Measurements from ENCODE around the gene FAM193A. TPM values are rescaled to one million over a fixed set of nuclear protein-coding genes. Genes with fewer than 3 reads are reported as not detected.
"Not testable (repeated sequence)": the region's sequence is repeated elsewhere in the genome, so short reads cannot be mapped to it uniquely, and the experiment has no call there.

FAM193A gene
- polyA plus RNA-seq, 1 experiment = 5.9 TPM

DNA sequence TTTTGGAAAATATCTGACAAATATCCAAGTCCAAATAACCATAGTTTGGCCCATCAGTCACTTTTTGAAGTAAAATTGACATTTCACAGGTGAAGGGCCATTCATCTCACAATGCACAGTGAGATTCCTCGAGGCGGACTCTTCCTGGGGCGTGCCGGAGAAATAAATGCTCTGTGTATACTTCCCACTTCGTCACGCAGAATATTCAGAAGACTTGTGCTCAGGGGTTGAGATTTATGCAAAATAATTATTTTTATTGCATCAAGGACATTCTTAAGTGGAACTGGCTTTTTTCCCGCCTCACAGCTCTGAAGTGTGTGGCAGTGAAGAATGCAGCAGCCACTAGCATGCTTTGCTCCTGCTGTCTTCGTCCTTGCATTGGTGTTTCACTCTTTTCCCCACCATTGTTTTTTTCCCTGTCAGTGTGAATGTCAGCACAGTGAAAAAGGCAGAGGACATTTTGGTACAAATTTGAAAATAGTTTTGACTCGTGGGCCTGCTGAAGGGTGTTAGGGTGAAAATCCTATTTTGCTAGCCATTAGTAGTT lies 70.6 kb downstream of the FAM193A start:
- Histone ChIP-seq H3K4me3 (ENCODE audit: low read depth, low read length) (no peak overlapping the region), H3K27me3 (ENCODE audit: control insufficient read depth, insufficient read depth, low read length) (no peaks in the 10 kb centered on the region), H3K27ac (ENCODE audit: low read depth, low read length) (no peak overlapping the region), H3K9me3 (ENCODE audit: control insufficient read depth, insufficient read depth, low read length) (no peaks in the 10 kb centered on the region)
- DNase-seq (ENCODE audit: low read depth, low spot score) = no peak
- ChIA-PET CTCF (no interaction called here), POLR2A (no interaction called here)
- TF ChIP-seq, protein P1, sequence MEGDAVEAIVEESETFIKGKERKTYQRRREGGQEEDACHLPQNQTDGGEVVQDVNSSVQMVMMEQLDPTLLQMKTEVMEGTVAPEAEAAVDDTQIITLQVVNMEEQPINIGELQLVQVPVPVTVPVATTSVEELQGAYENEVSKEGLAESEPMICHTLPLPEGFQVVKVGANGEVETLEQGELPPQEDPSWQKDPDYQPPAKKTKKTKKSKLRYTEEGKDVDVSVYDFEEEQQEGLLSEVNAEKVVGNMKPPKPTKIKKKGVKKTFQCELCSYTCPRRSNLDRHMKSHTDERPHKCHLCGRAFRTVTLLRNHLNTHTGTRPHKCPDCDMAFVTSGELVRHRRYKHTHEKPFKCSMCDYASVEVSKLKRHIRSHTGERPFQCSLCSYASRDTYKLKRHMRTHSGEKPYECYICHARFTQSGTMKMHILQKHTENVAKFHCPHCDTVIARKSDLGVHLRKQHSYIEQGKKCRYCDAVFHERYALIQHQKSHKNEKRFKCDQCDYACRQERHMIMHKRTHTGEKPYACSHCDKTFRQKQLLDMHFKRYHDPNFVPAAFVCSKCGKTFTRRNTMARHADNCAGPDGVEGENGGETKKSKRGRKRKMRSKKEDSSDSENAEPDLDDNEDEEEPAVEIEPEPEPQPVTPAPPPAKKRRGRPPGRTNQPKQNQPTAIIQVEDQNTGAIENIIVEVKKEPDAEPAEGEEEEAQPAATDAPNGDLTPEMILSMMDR (IDR thresholded peaks at IDR 0.05; ENCODE audit: low read depth, low read length) = no peak

DNA sequence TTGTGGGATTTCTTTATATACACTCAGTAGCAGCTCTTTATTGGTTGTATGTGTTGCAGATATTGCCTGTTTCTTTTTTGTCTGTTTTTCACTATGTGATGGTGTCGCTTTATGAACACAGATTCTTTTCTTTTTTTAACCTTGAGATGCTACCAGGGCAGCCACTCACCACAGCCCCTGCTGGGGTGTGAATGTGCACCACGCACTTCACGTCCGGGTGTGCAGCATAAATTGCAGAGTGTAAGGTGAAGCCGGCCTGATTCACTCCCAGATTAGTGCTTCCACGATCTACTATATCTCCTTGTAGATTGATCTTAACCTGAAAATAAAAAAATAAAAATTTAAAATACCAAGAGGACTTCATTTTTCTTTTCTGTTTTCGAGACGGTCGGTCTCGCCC lies 71.4 kb downstream of the FAM193A start:
- TF ChIP-seq, protein P1 (IDR thresholded peaks at IDR 0.05; ENCODE audit: low read depth, low read length) = no peak
- Histone ChIP-seq H3K9me3 (ENCODE audit: control insufficient read depth, insufficient read depth, low read length) (no peaks in the 10 kb centered on the region), H3K4me3 (ENCODE audit: low read depth, low read length) (no peak overlapping the region), H3K27me3 (ENCODE audit: control insufficient read depth, insufficient read depth, low read length) (no peaks in the 10 kb centered on the region), H3K27ac (ENCODE audit: low read depth, low read length) (no peak overlapping the region)
- ChIA-PET POLR2A (no interaction called here), CTCF (no interaction called here)
- no peak for DNase-seq (ENCODE audit: low read depth, low spot score)

- ChIA-PET POLR2A (no interaction called here), CTCF (no interaction called here)
- Histone ChIP-seq H3K9me3 (ENCODE audit: control insufficient read depth, insufficient read depth, low read length) (no peaks in the 10 kb centered on the region), H3K27me3 (ENCODE audit: control insufficient read depth, insufficient read depth, low read length) (no peaks in the 10 kb centered on the region), H3K4me3 (ENCODE audit: low read depth, low read length) (no peak overlapping the region), H3K27ac (ENCODE audit: low read depth, low read length) (no peak overlapping the region)
- no peak for DNase-seq (ENCODE audit: low read depth, low spot score)
- TF ChIP-seq, protein P1 (IDR thresholded peaks at IDR 0.05; ENCODE audit: low read depth, low read length) = no peak
Observed at GRCh38 chr4:2608291-2608690, 71.8 kb downstream of the FAM193A start.

- H3K27me3 ChIP-seq (ENCODE audit: control insufficient read depth, insufficient read depth, low read length) = no peaks in the 10 kb centered on the region
- no peak overlapping the region for H3K4me3 ChIP-seq (ENCODE audit: low read depth, low read length)
- H3K27ac ChIP-seq (ENCODE audit: low read depth, low read length) = no peak overlapping the region
- TF ChIP-seq, protein P1 (IDR thresholded peaks at IDR 0.05; ENCODE audit: low read depth, low read length) = no peak
- POLR2A ChIA-PET = interaction anchor here (0.6 kb wide), 1 partner anchor 35 kb away, joined by 3 read pairs; no protein-coding TSS in a partner anchor
- H3K9me3 ChIP-seq (ENCODE audit: control insufficient read depth, insufficient read depth, low read length) = no peaks in the 10 kb centered on the region
- CTCF ChIA-PET = interaction anchor here (0.7 to 1.0 kb wide), 2 partner anchors 18 to 37 kb away, joined by 3 read pairs; no protein-coding TSS in a partner anchor
- no peak for DNase-seq (ENCODE audit: low read depth, low spot score)
Observed at GRCh38 chr4:2615821-2616220, 79.4 kb downstream of the FAM193A start.

DNA sequence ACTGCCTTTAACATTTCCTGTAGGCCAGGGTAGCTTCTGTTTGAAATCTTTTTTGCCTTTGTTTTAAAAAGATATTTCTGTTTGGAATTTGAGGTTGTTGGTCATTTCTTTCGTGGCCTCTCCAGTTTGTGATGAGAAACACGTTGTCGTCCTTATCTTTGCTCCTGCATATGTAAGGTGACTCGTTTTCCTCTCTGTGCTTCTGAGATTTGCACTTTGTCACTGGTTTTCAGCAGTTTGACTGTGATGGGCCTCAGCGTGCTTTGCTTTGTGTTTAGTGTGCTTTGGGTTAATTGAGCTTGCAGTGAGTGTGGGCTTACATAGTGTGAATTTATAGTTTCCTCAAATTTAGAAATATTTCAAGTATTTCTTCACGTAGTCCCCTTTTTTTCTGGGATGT lies 81.5 kb downstream of the FAM193A start:
- H3K9me3 ChIP-seq (ENCODE audit: control insufficient read depth, insufficient read depth, low read length) = no peaks in the 10 kb centered on the region
- POLR2A ChIA-PET = no interaction called here
- TF ChIP-seq, protein P1 (IDR thresholded peaks at IDR 0.05; ENCODE audit: low read depth, low read length) = no peak
- no peak overlapping the region for H3K27ac ChIP-seq (ENCODE audit: low read depth, low read length)
- CTCF ChIA-PET = no interaction called here
- no peaks in the 10 kb centered on the region for H3K27me3 ChIP-seq (ENCODE audit: control insufficient read depth, insufficient read depth, low read length)
- DNase-seq (ENCODE audit: low read depth, low spot score) = no peak
- H3K4me3 ChIP-seq (ENCODE audit: low read depth, low read length) = no peak overlapping the region

GRCh38 chr4:2618729-2619128 lies 82.3 kb downstream of the FAM193A start:
- CTCF ChIA-PET; DNase-seq (ENCODE audit: low read depth, low spot score); POLR2A ChIA-PET: not testable (repeated sequence)

More at GRCh38 chr4:2618729-2619128, 82.3 kb downstream of the FAM193A start:
- H3K9me3 ChIP-seq (ENCODE audit: control insufficient read depth, insufficient read depth, low read length); H3K4me3 ChIP-seq (ENCODE audit: low read depth, low read length); H3K27ac ChIP-seq (ENCODE audit: low read depth, low read length); H3K27me3 ChIP-seq (ENCODE audit: control insufficient read depth, insufficient read depth, low read length): not testable (repeated sequence)

All from AG04450 (cell line).